Measurements from ENCODE around the gene TMEM270. TPM values are rescaled to one million over a fixed set of nuclear protein-coding genes. Genes with fewer than 3 reads are reported as not detected.

TMEM270 gene
- polyA plus RNA-seq, 1 donor from 2014 or later, result not detected

DNA sequence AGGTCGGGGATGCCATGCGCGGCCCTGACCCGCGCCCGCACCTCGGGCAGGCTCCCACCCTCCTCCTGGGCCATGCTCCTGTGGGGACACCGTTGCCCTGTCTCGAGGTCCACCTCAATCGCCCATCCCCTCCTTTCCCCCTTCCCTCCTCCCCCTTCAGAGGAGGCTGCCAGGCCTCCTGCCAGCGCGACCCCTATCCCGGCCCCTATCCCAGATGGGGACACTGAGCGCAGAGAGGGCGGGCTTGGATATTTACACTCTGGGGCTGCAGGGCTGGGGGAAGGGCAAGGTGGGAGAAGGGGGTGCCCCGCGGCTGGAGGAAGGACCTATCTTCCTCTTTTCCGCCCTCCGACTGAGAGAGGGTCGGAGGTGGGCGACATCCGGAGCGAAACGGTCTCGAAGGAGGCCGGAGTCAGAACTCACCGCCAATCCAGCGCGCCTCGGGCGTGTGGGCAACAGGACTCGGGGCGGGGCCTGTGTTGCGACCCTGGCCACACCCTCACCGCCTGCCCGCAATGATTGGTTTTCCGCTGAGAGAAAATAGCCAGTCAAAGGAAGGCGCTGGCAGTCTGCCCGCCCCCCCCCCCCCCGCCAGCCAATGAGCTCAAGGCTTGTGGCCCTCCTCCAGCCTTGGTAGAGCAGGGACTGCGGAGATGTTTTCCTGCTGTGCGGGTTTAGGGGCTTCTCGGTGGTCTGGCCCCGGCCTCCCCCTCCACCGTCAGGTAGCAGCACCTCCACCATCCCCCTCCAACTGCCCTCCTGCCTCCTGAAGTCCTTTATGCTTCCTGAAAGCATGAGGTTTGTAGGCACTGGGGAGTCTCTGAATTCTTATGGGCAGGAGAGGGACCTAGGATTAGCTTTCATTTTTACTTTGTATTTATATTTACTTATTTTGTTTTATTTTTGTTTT, 18.6 kb upstream of the TMEM270 start, which contains the start of gene METTL27:
TSS of gene METTL27 (minus strand) at position 450 of the 910 bp plus-strand sequence. CDS start at position 74, 376 bp downstream.
- no peaks in the 10 kb centered on the region for H4K20me1 ChIP-seq (ENCODE audit: insufficient read depth)
- no peaks in the 10 kb centered on the region for H3K9me2 ChIP-seq (ENCODE audit: insufficient read depth, low read length)
- TF ChIP-seq TAF1 (IDR thresholded peaks at IDR 0.05; ENCODE audit: low read depth) (no peak), SMC3 (conservative IDR thresholded peaks at IDR 0.05; ENCODE audit: poor library complexity) (peak; percentile 2), MXI1 (conservative IDR thresholded peaks at IDR 0.05; ENCODE audit: poor library complexity, severe bottlenecking) (peak; percentile 53), RAD21 (conservative IDR thresholded peaks at IDR 0.05) (no peak), POLR2AphosphoS5 (IDR thresholded peaks at IDR 0.05) (peak; percentile 23), EZH2 (IDR thresholded peaks at IDR 0.05; ENCODE audit: borderline replicate concordance, insufficient read depth, low read length, poor library complexity, severe bottlenecking) (no peak), EP300 (conservative IDR thresholded peaks at IDR 0.05; ENCODE audit: poor library complexity, severe bottlenecking) (no peak)
- TF ChIP-seq, protein P1, sequence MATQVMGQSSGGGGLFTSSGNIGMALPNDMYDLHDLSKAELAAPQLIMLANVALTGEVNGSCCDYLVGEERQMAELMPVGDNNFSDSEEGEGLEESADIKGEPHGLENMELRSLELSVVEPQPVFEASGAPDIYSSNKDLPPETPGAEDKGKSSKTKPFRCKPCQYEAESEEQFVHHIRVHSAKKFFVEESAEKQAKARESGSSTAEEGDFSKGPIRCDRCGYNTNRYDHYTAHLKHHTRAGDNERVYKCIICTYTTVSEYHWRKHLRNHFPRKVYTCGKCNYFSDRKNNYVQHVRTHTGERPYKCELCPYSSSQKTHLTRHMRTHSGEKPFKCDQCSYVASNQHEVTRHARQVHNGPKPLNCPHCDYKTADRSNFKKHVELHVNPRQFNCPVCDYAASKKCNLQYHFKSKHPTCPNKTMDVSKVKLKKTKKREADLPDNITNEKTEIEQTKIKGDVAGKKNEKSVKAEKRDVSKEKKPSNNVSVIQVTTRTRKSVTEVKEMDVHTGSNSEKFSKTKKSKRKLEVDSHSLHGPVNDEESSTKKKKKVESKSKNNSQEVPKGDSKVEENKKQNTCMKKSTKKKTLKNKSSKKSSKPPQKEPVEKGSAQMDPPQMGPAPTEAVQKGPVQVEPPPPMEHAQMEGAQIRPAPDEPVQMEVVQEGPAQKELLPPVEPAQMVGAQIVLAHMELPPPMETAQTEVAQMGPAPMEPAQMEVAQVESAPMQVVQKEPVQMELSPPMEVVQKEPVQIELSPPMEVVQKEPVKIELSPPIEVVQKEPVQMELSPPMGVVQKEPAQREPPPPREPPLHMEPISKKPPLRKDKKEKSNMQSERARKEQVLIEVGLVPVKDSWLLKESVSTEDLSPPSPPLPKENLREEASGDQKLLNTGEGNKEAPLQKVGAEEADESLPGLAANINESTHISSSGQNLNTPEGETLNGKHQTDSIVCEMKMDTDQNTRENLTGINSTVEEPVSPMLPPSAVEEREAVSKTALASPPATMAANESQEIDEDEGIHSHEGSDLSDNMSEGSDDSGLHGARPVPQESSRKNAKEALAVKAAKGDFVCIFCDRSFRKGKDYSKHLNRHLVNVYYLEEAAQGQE (IDR thresholded peaks at IDR 0.05; ENCODE audit: borderline replicate concordance), result no peak
- TF ChIP-seq, protein P2, sequence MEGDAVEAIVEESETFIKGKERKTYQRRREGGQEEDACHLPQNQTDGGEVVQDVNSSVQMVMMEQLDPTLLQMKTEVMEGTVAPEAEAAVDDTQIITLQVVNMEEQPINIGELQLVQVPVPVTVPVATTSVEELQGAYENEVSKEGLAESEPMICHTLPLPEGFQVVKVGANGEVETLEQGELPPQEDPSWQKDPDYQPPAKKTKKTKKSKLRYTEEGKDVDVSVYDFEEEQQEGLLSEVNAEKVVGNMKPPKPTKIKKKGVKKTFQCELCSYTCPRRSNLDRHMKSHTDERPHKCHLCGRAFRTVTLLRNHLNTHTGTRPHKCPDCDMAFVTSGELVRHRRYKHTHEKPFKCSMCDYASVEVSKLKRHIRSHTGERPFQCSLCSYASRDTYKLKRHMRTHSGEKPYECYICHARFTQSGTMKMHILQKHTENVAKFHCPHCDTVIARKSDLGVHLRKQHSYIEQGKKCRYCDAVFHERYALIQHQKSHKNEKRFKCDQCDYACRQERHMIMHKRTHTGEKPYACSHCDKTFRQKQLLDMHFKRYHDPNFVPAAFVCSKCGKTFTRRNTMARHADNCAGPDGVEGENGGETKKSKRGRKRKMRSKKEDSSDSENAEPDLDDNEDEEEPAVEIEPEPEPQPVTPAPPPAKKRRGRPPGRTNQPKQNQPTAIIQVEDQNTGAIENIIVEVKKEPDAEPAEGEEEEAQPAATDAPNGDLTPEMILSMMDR (IDR thresholded peaks at IDR 0.05; ENCODE audit: poor library complexity, severe bottlenecking), result no peak
- H3K4me2 ChIP-seq (ENCODE audit: low read length), result peak within 1 kb of the TSS; percentile 59
- no peaks in the 10 kb centered on the region for H3K79me2 ChIP-seq (replicated peaks; ENCODE audit: insufficient read depth, low read length)
- no peaks in the 10 kb centered on the region for H3K27me3 ChIP-seq (ENCODE audit: insufficient read depth, low read depth, low read length)
- peak within 1 kb of the TSS; percentile 83 for H3K4me3 ChIP-seq (ENCODE audit: low read length)
- peak within 1 kb of the TSS; percentile 63 for H3K9ac ChIP-seq (ENCODE audit: low read length)
- no peaks in the 10 kb centered on the region for H3F3A ChIP-seq (ENCODE audit: insufficient read depth, low read length, poor library complexity, severe bottlenecking)
- no peaks in the 10 kb centered on the region for H3K36me3 ChIP-seq (ENCODE audit: insufficient read depth, low read length)
- no peaks in the 10 kb centered on the region for H3K9me3 ChIP-seq (ENCODE audit: low read length)
- peak within 1 kb of the TSS; percentile 76 for H2AFZ ChIP-seq (ENCODE audit: low read depth, low read length)
- H3K27ac ChIP-seq (ENCODE audit: low read length), result no peak within 1 kb of the TSS

DNA sequence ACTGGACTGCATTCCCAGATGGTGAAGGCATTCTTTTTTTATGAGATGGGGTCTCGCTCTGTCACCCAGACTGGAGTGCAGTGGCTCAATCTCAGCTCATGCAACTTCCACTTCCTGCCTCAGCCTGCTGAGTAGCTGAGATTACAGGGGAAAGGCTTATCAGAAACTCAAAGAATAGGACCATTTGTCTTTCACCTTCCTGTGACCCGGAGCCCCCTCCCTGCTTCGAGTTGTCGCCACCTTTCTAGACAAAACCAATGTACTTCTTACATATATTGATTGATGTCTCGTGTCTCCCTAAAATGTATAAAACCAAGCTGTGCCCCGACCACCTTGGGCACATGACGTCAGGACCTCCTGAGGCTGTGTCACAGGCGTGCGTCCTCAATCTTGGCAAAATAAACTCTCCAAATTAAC, 16.8 kb upstream of the TMEM270 start:
- no peak overlapping the region for H3K4me3 ChIP-seq (ENCODE audit: low read length)
- no peaks in the 10 kb centered on the region for H3K27me3 ChIP-seq (ENCODE audit: insufficient read depth, low read depth, low read length)
- H3K4me2 ChIP-seq (ENCODE audit: low read length), result no peak overlapping the region
- H3K9me3 ChIP-seq (ENCODE audit: low read length), result no peaks in the 10 kb centered on the region
- no peak overlapping the region for H2AFZ ChIP-seq (ENCODE audit: low read depth, low read length)
- H3K27ac ChIP-seq (ENCODE audit: low read length), result no peak overlapping the region
- H3K9me2 ChIP-seq (ENCODE audit: insufficient read depth, low read length), result no peaks in the 10 kb centered on the region
- H3F3A ChIP-seq (ENCODE audit: insufficient read depth, low read length, poor library complexity, severe bottlenecking), result no peaks in the 10 kb centered on the region
- no peaks in the 10 kb centered on the region for H3K36me3 ChIP-seq (ENCODE audit: insufficient read depth, low read length)
- no peaks in the 10 kb centered on the region for H3K79me2 ChIP-seq (replicated peaks; ENCODE audit: insufficient read depth, low read length)
- H3K9ac ChIP-seq (ENCODE audit: low read length), result no peak overlapping the region
- TF ChIP-seq, protein P1 (IDR thresholded peaks at IDR 0.05; ENCODE audit: borderline replicate concordance), result no peak
- TF ChIP-seq SMC3 (conservative IDR thresholded peaks at IDR 0.05; ENCODE audit: poor library complexity), result no peak
- TF ChIP-seq, protein P2 (IDR thresholded peaks at IDR 0.05; ENCODE audit: poor library complexity, severe bottlenecking), result no peak
- TF ChIP-seq POLR2AphosphoS5 (IDR thresholded peaks at IDR 0.05), result no peak
- TF ChIP-seq MXI1 (conservative IDR thresholded peaks at IDR 0.05; ENCODE audit: poor library complexity, severe bottlenecking), result no peak
- no peak for TF ChIP-seq RAD21 (conservative IDR thresholded peaks at IDR 0.05)
- TF ChIP-seq TAF1 (IDR thresholded peaks at IDR 0.05; ENCODE audit: low read depth), result no peak
- no peak for TF ChIP-seq EP300 (conservative IDR thresholded peaks at IDR 0.05; ENCODE audit: poor library complexity, severe bottlenecking)
- no peak for TF ChIP-seq EZH2 (IDR thresholded peaks at IDR 0.05; ENCODE audit: borderline replicate concordance, insufficient read depth, low read length, poor library complexity, severe bottlenecking)
- H4K20me1 ChIP-seq (ENCODE audit: insufficient read depth), result no peaks in the 10 kb centered on the region

All from neural cell (in vitro differentiated cells).